ENCODE data around the gene PELI2.

The PELI2 gene, protein sequence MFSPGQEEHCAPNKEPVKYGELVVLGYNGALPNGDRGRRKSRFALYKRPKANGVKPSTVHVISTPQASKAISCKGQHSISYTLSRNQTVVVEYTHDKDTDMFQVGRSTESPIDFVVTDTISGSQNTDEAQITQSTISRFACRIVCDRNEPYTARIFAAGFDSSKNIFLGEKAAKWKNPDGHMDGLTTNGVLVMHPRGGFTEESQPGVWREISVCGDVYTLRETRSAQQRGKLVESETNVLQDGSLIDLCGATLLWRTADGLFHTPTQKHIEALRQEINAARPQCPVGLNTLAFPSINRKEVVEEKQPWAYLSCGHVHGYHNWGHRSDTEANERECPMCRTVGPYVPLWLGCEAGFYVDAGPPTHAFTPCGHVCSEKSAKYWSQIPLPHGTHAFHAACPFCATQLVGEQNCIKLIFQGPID

GRCh38 chr14:56117765-56118610 lies at the start of gene PELI2:
Gene PELI2, plus strand, starts transcription at chr14:56118411. Its CDS starts 250 bp downstream, at chr14:56118661.
- DNase-seq = peak; percentile 83

- no peak for DNase-seq
These were observed 44.4 kb upstream of the PELI2 start for GRCh38 chr14:56073799-56074198.

DNA sequence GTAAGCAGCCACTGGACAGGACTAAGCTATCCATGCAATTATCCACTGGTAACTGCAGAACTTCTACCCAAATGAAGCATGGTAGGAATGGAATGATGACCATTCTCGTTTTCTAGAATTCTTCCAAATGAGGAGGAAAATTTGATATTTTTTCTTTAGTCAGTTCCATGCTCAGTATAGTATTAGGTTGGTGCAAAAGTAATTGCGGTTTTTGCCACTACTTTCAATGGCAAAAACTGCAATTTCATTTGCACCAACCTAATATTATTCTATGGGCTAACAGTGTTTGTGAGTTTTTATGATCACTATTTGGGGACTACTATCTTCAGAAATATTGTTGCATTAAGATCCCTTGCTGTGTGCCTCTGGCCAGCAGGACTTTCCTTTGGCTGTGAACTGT lies 42.9 kb upstream of the PELI2 start:
- DNase-seq = no peak

- DNase-seq = no peak
These were observed 37.1 kb upstream of the PELI2 start for GRCh38 chr14:56081139-56081538.

- DNase-seq = no peak
These were observed 35.3 kb upstream of the PELI2 start for GRCh38 chr14:56082880-56083279.

GRCh38 chr14:56085471-56085870 lies 32.7 kb upstream of the PELI2 start:
- no peak for DNase-seq

GRCh38 chr14:56087671-56088471 lies 30.3 kb upstream of the PELI2 start:
- DNase-seq = no peak

DNA sequence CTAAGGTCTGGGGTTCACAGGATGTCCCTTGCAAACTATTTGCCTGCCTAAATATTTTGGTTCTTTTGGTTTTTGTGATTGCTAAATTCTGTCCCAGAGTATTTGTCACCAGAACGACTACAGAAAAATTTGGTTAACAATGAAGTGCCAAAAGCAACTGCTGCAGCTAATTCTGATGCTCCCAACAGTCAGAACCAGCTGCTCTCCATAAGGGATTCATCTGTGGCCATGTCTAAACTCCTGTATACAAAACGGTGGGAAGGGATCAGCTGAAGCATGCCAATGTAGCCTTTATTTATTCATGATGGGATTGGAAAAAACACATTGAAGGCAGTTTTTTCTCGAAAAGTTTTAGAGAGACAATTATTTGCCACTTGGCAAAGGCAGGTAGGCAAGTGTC lies 29.3 kb upstream of the PELI2 start:
- no peak for DNase-seq

- no peak for DNase-seq
These were observed 25.4 kb upstream of the PELI2 start for GRCh38 chr14:56092763-56093162.

DNA sequence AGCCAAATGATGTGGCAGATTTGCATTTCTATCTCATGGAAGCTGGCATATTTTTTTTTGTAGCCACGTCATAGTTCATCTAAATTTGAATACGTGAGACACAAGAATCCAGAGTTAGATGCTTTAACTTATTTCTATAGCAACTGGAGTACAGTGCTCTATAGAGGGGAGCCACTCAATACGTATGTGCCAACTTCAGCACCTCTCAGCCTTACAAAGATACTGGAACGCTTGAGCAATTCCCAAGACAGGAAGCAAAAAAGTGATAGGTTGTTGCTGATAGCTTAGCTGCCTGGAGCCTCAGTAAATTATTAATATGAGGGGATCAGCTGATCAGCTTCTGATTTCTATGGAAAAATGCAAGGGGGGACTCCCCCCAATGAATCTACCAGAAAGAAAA lies 24.1 kb upstream of the PELI2 start:
- no peak for DNase-seq

DNA sequence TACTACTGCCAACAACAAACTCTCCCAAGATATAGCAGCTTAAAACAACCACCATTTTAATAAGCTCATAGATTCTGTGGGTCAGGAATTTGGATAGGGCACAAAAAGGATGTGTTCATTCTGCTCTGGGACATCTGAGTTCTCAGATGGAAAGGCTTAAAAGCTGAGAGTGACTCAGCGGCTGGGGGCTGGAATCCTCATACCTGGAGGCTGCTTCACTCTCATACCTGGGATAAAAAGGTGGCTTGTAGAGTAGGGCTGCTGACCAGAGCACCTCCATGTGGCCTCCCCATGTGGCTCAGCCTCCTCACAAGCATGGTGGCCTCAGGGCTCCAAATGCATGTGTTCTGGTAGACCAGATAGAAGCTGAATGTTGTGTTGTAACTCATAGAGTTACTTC lies 20.2 kb upstream of the PELI2 start:
- DNase-seq = no peak

DNA sequence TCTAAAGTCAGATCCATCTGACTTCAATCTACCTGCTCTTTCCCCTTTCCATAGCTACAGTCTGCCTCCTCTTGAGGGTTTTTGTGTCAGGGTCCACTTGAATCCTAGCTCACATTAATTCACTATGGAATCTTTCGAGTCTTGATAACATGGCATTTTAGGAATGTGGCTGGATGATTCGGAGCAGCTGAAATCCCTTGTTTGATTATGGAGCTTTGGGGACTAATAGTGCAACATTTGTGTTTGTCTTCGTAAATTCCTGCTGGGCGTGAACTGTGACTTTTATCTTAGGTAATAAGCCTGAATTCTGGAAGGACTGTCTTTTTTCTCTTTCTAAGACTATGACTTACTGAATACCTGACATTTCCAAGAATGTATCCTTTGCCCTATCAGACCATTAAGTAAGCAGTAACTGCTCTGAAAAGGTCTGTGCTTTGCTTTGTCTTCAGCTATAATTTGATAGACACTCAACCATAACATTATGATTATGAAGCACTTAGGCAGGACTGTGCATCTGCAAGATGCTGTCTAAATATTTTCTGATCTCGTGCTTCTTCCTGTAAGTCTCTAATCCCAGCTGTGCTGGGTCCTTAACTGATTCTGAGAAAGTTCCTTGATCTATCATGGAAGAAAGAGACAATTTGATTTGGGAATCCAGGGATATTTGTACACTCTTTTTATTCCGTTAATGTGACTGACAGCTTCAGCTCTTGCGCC lies 19.0 kb upstream of the PELI2 start:
- no peak for DNase-seq

- no peak for DNase-seq
These were observed 17.7 kb upstream of the PELI2 start for GRCh38 chr14:56100556-56100955.

- no peak for DNase-seq
These were observed 15.3 kb upstream of the PELI2 start for GRCh38 chr14:56102941-56103340.

DNA sequence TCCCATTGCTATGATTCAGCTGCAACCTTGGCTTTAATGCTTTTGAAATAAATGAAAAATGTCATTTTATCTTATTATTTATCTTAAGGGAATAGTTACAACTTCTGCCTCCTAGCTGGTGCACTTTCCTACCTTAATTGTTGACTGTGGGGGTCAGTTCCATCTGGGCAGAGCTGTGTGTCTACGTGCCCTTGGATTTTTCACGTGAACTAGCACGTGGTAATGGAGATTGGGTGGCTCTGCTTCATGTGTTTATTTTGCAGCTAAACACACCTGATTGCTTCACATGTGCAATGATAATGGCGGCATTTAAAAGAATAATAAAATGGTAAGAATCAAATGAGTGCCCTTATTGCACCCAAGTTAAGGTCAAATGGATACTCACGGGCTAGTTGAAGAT lies 10.6 kb upstream of the PELI2 start:
- no peak for DNase-seq

DNA sequence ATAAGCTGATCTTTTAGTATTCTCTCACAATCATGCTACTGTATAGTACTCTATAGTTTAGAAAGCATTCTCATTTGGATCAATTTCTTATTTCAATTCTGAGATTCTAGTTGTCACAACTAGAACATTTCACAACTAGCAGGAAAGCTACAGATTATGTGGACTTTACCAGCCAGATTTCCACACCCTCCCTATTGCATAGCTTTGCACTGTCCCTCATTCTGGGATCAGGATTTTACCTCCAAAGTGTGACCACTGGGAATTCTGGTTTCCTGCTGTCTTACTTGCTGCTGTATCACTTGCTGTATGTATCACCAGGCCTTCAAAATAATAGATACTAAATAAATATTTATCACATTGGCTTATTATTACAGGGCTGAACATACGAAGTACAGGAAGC lies 10.2 kb upstream of the PELI2 start:
- no peak for DNase-seq

- DNase-seq = no peak
These were observed 5.4 kb upstream of the PELI2 start for GRCh38 chr14:56112781-56113180.

- DNase-seq = no peak
These were observed 2.8 kb upstream of the PELI2 start for GRCh38 chr14:56115334-56115870.

GRCh38 chr14:56115976-56116893 lies 2.0 kb upstream of the PELI2 start:
- DNase-seq = no peak

- DNase-seq = no peak
These were observed 485 bp downstream of the PELI2 start for GRCh38 chr14:56118611-56119181.
